ENCODE measurements around the gene P2RY14. TPM values are rescaled to one million over a fixed set of nuclear protein-coding genes. Genes with fewer than 3 reads are reported as not detected.
"Not testable (repeated sequence)": the region's sequence is repeated elsewhere in the genome, so short reads cannot be mapped to it uniquely, and the experiment has no call there.

Gene P2RY14
- total and polyA plus RNA-seq, 2 donors (not counting 3 experiments of a cell fraction or from before 2014, with no cell fraction given) = not detected

GRCh38 chr3:151256749-151257148, 21.6 kb downstream of the P2RY14 start:
- intact Hi-C loops (cut with micrococcal nuclease) (no loop called here), dilution Hi-C loops (cut with MboI; ENCODE audit: extremely low pct_ligation_motif_present, low sequenced_read_pairs) (no loop called here)
- H3K27me3 ChIP-seq (ENCODE audit: control insufficient read depth in 2 of 2, insufficient read depth in 2 of 2, low read length in 2 of 2) = peaks cover 0 to 12% of the 10 kb centered on the region in 2 experiments
- no peak overlapping the region for H3K27ac ChIP-seq (ENCODE audit: insufficient read depth, low read depth, low read length)
- no peak overlapping the region for H3K4me2 ChIP-seq (ENCODE audit: insufficient read depth, low read length)
- no TSS peak for BruUV-seq (replicated peaks)
- H3K9ac ChIP-seq (replicated peaks; ENCODE audit: extremely low read depth, insufficient read depth, low read length) = no peak overlapping the region
- no peak for FAIRE-seq
- H2AFZ ChIP-seq (ENCODE audit: low read depth, low read length) = no peak overlapping the region
- H4K20me1 ChIP-seq (replicated peaks; ENCODE audit: control insufficient read depth, extremely low read depth, insufficient read depth, low read length) = no peaks in the 10 kb centered on the region
- no peaks in the 10 kb centered on the region for H3K36me3 ChIP-seq (ENCODE audit: control insufficient read depth in 2 of 2, extremely low read depth in 1 of 2, insufficient read depth in 2 of 2, low read length in 2 of 2)
- POLR2A ChIA-PET = no interaction called here
- CTCF ChIA-PET = interaction anchor here (0.9 to 1.2 kb wide), 2 partner anchors 12 to 28 kb away, joined by 3 to 4 read pairs; no protein-coding TSS in a partner anchor
- DNase-seq (ENCODE audit: low read depth, low spot score) = no peak
- no peak for TF ChIP-seq JUN (IDR thresholded peaks at IDR 0.05; ENCODE audit: borderline replicate concordance, insufficient read depth, insufficient read length, low read depth)
- no peaks in the 10 kb centered on the region for H3K9me3 ChIP-seq (replicated peaks; ENCODE audit: control insufficient read depth, insufficient read depth, low read length)
- no peaks in the 10 kb centered on the region for H3K4me1 ChIP-seq (ENCODE audit: control insufficient read depth, extremely low read depth, insufficient read depth, low read length)
- no peaks in the 10 kb centered on the region for H3K9me1 ChIP-seq (replicated peaks; ENCODE audit: control insufficient read depth, extremely low read depth, insufficient read depth, low read length)
- H3K79me2 ChIP-seq (ENCODE audit: control insufficient read depth, insufficient read depth, low read length) = no peaks in the 10 kb centered on the region
- H3K4me3 ChIP-seq (replicated peaks in 1 of 3; ENCODE audit: insufficient read depth in 1 of 3, low read depth in 1 of 3, low read length in 3 of 3) = no peak overlapping the region

DNA sequence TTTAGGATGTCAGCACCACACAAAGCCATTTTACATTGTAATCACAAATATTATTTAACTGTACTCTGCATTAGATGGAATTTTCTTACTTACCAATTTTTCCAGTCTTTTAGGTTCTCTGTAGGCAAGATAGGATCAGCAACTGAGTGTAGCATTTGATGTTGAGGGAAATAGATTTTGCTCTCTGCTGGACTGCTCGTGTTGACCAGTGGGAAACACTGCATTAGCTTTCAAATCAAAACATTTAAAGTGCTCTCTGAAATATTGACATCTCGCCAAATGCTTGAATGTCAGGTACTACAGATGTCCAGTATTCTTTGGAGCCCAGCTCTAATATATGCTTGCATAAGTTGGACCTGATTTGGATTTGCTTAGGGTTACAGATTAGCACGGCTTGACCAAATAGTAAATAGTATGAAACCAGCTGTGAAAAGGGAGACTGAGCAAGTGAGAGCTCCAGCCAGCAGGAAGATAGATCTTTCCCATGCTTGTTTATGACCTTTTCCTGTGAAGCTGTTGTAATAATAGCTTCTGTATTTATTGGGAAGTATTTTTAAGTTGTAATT, 29.5 kb downstream of the P2RY14 start:
- Histone ChIP-seq H3K27me3 (ENCODE audit: control insufficient read depth in 2 of 2, insufficient read depth in 2 of 2, low read length in 2 of 2) (peaks cover 2% of the 10 kb centered on the region in 2 experiments), H3K79me2 (ENCODE audit: control insufficient read depth, insufficient read depth, low read length) (no peaks in the 10 kb centered on the region), H3K9ac (replicated peaks; ENCODE audit: extremely low read depth, insufficient read depth, low read length) (no peak overlapping the region), H3K36me3 (ENCODE audit: control insufficient read depth in 2 of 2, extremely low read depth in 1 of 2, insufficient read depth in 2 of 2, low read length in 2 of 2) (no peaks in the 10 kb centered on the region), H4K20me1 (replicated peaks; ENCODE audit: control insufficient read depth, extremely low read depth, insufficient read depth, low read length) (no peaks in the 10 kb centered on the region), H3K4me2 (ENCODE audit: insufficient read depth, low read length) (no peak overlapping the region), H3K27ac (ENCODE audit: insufficient read depth, low read depth, low read length) (no peak overlapping the region), H3K4me1 (ENCODE audit: control insufficient read depth, extremely low read depth, insufficient read depth, low read length) (no peaks in the 10 kb centered on the region), H2AFZ (ENCODE audit: low read depth, low read length) (no peak overlapping the region), H3K4me3 (replicated peaks in 1 of 3; ENCODE audit: insufficient read depth in 1 of 3, low read depth in 1 of 3, low read length in 3 of 3) (no peak overlapping the region), H3K9me3 (replicated peaks; ENCODE audit: control insufficient read depth, insufficient read depth, low read length) (no peaks in the 10 kb centered on the region), H3K9me1 (replicated peaks; ENCODE audit: control insufficient read depth, extremely low read depth, insufficient read depth, low read length) (no peaks in the 10 kb centered on the region)
- no TSS peak for BruUV-seq (replicated peaks)
- DNase-seq (ENCODE audit: low read depth, low spot score) (no peak), FAIRE-seq (no peak)
- CTCF ChIA-PET = interaction anchor here (1.0 to 1.1 kb wide), 4 partner anchors 13 to 80 kb away, joined by 3 to 6 read pairs (median 3); no protein-coding TSS in a partner anchor
- dilution Hi-C loops (cut with MboI; ENCODE audit: extremely low pct_ligation_motif_present, low sequenced_read_pairs) = no loop called here
- POLR2A ChIA-PET = no interaction called here
- intact Hi-C loops (cut with micrococcal nuclease) = no loop called here
- TF ChIP-seq JUN (IDR thresholded peaks at IDR 0.05; ENCODE audit: borderline replicate concordance, insufficient read depth, insufficient read length, low read depth) (no peak), MAX (IDR thresholded peaks at IDR 0.05; ENCODE audit: insufficient read depth, insufficient read length) (no peak), FOS (IDR thresholded peaks at IDR 0.05; ENCODE audit: borderline replicate concordance, insufficient read depth, low read length) (no peak), MYC (IDR thresholded peaks at IDR 0.05; ENCODE audit: low read depth, low read length) (no peak), GATA2 (IDR thresholded peaks at IDR 0.05; ENCODE audit: insufficient read depth, insufficient read length, low read depth, low read length) (no peak), POLR2A (IDR thresholded peaks at IDR 0.05; ENCODE audit: low read depth, low read length) (no peak), POLR2AphosphoS5 (IDR thresholded peaks at IDR 0.05; ENCODE audit: insufficient read depth, low read depth, low read length) (no peak), EZH2 (IDR thresholded peaks at IDR 0.05; ENCODE audit: borderline replicate concordance, low read depth, low read length, severe bottlenecking) (no peak)
- TF ChIP-seq, protein P1, sequence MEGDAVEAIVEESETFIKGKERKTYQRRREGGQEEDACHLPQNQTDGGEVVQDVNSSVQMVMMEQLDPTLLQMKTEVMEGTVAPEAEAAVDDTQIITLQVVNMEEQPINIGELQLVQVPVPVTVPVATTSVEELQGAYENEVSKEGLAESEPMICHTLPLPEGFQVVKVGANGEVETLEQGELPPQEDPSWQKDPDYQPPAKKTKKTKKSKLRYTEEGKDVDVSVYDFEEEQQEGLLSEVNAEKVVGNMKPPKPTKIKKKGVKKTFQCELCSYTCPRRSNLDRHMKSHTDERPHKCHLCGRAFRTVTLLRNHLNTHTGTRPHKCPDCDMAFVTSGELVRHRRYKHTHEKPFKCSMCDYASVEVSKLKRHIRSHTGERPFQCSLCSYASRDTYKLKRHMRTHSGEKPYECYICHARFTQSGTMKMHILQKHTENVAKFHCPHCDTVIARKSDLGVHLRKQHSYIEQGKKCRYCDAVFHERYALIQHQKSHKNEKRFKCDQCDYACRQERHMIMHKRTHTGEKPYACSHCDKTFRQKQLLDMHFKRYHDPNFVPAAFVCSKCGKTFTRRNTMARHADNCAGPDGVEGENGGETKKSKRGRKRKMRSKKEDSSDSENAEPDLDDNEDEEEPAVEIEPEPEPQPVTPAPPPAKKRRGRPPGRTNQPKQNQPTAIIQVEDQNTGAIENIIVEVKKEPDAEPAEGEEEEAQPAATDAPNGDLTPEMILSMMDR (IDR thresholded peaks at IDR 0.05; ENCODE audit: extremely low read depth in 1 of 2, insufficient read depth in 1 of 2, low read depth in 1 of 2, low read length in 2 of 2) = no peak

DNA sequence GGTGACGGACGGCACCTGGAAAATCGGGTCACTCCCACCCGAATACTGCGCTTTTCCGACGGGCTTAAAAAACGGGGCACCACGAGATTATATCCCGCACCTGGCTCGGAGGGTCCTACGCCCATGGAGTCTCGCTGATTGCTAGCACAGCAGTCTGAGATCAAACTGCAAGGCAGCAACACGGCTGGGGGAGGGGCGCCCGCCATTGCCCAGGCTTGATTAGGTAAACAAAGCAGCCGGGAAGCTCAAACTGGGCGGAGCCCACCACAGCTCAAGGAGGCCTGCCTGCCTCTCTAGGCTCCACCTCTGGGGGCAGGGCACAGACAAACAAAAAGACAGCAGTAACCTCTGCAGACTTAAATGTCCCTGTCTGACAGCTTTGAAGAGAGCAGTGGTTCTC, 36.3 kb downstream of the P2RY14 start:
- BruUV-seq (replicated peaks); CTCF ChIA-PET; H3K9ac ChIP-seq (replicated peaks; ENCODE audit: extremely low read depth, insufficient read depth, low read length): not testable (repeated sequence)

More for the DNA sequence above, 36.3 kb downstream of the P2RY14 start:
- H3K27ac ChIP-seq (ENCODE audit: insufficient read depth, low read depth, low read length); intact Hi-C loops (cut with micrococcal nuclease); H3K27me3 ChIP-seq (ENCODE audit: control insufficient read depth in 2 of 2, insufficient read depth in 2 of 2, low read length in 2 of 2); H3K79me2 ChIP-seq (ENCODE audit: control insufficient read depth, insufficient read depth, low read length); H2AFZ ChIP-seq (ENCODE audit: low read depth, low read length); H3K9me1 ChIP-seq (replicated peaks; ENCODE audit: control insufficient read depth, extremely low read depth, insufficient read depth, low read length); FAIRE-seq; H3K4me2 ChIP-seq (ENCODE audit: insufficient read depth, low read length); dilution Hi-C loops (cut with MboI; ENCODE audit: extremely low pct_ligation_motif_present, low sequenced_read_pairs); H3K4me1 ChIP-seq (ENCODE audit: control insufficient read depth, extremely low read depth, insufficient read depth, low read length); H3K4me3 ChIP-seq (replicated peaks in 1 of 3; ENCODE audit: insufficient read depth in 1 of 3, low read depth in 1 of 3, low read length in 3 of 3); H4K20me1 ChIP-seq (replicated peaks; ENCODE audit: control insufficient read depth, extremely low read depth, insufficient read depth, low read length); H3K36me3 ChIP-seq (ENCODE audit: control insufficient read depth in 2 of 2, extremely low read depth in 1 of 2, insufficient read depth in 2 of 2, low read length in 2 of 2); H3K9me3 ChIP-seq (replicated peaks; ENCODE audit: control insufficient read depth, insufficient read depth, low read length); DNase-seq (ENCODE audit: low read depth, low spot score); POLR2A ChIA-PET: not testable (repeated sequence)

All from endothelial cell of umbilical vein (primary cell).